ENCODE data around the gene HSBP1L1. TPM values are rescaled to one million over a fixed set of nuclear protein-coding genes. Genes with fewer than 3 reads are reported as not detected.

HSBP1L1 gene
- total RNA-seq, 1 experiment from 2014 or later: not detected

GRCh38 chr18:79945118-79946042, 19.1 kb upstream of the HSBP1L1 start:
- H3K23me2 ChIP-seq (ENCODE audit: insufficient read length, low read depth, low read length, poor library complexity, severe bottlenecking): no peaks in the 10 kb centered on the region
- DNase-seq: peak; percentile 24
- no peak overlapping the region for H3T11ph ChIP-seq (ENCODE audit: low read length)
- no peak overlapping the region for H3K4me2 ChIP-seq (ENCODE audit: insufficient read depth, insufficient read length, low read length)
- no peak overlapping the region for H3K27ac ChIP-seq (ENCODE audit: insufficient read length, low read depth, low read length)
- H3K56ac ChIP-seq (ENCODE audit: insufficient read length, low read depth, low read length): no peak overlapping the region
- no peak overlapping the region for H2AFZ ChIP-seq (ENCODE audit: low read length)
- no peak overlapping the region for H3K27ac Mint-ChIP-seq
- no peaks in the 10 kb centered on the region for H3K9me3 Mint-ChIP-seq
- H4K8ac ChIP-seq (replicated peaks; ENCODE audit: insufficient read length, low read depth, low read length): no peak overlapping the region
- H3K4me1 ChIP-seq (ENCODE audit: insufficient read depth, low read length): no peaks in the 10 kb centered on the region
- no peak overlapping the region for H2BK20ac ChIP-seq (ENCODE audit: low read depth, low read length, poor library complexity, severe bottlenecking)
- no peak overlapping the region; the same call in 1 of the 2 replicates for H3K14ac ChIP-seq (ENCODE audit: insufficient read depth, low read length)
- H4K20me1 ChIP-seq (ENCODE audit: control insufficient read depth, insufficient read depth, insufficient read length): no peaks in the 10 kb centered on the region
- H3K9me3 ChIP-seq (ENCODE audit: control insufficient read depth, low read depth, low read length): no peaks in the 10 kb centered on the region
- H3K4me1 Mint-ChIP-seq: peaks cover 8 to 24% of the 10 kb centered on the region in 2 experiments
- H2AK5ac ChIP-seq (ENCODE audit: insufficient read length, low read length): no peak overlapping the region
- no peak overlapping the region for H4K91ac ChIP-seq (ENCODE audit: insufficient read length, low read depth, low read length)
- no peak overlapping the region for H4K5ac ChIP-seq (ENCODE audit: insufficient read length, low read depth, low read length)
- no peak overlapping the region for H2BK15ac ChIP-seq (ENCODE audit: low read depth, low read length)
- H3K27me3 Mint-ChIP-seq (ENCODE audit: low read depth): peaks cover 25% of the 10 kb centered on the region
- H3K9ac ChIP-seq (ENCODE audit: extremely low read depth, insufficient read length, low read length): no peak overlapping the region
- no peaks in the 10 kb centered on the region for H3K79me2 ChIP-seq (ENCODE audit: insufficient read depth, low read length)
- H3K79me1 ChIP-seq (ENCODE audit: insufficient read depth, low read depth, low read length, poor library complexity, severe bottlenecking): no peaks in the 10 kb centered on the region
- WGBS (ENCODE audit: extremely low coverage, insufficient read length, low lambda C conversion rate): no CpG with 5 or more reads among the region's 17 CpGs
- H3K36me3 Mint-ChIP-seq (ENCODE audit: insufficient read depth in 1 of 3, low read depth in 3 of 3): peaks cover 0 to 11% (median 3%) of the 10 kb centered on the region in 3 experiments; a peak in 3 of 7 replicates
- H2BK12ac ChIP-seq (ENCODE audit: insufficient read length, low read depth, low read length): no peak overlapping the region
- H2BK5ac ChIP-seq (ENCODE audit: insufficient read length, low read length): no peak overlapping the region
- H3K4ac ChIP-seq (ENCODE audit: low read depth, low read length): no peak overlapping the region
- TF ChIP-seq CTCF (conservative IDR thresholded peaks at IDR 0.05): no peak
- no peak overlapping the region for H3K23ac ChIP-seq (ENCODE audit: insufficient read length, low read depth, low read length)
- no peak overlapping the region for H3K4me3 Mint-ChIP-seq
- H3K18ac ChIP-seq (ENCODE audit: insufficient read length, low read depth, low read length): no peak overlapping the region
- H3K27me3 ChIP-seq (ENCODE audit: insufficient read depth, low read length): peaks cover 3% of the 10 kb centered on the region; the same call in 1 of the 2 replicates
- H2BK120ac ChIP-seq (ENCODE audit: low read depth, low read length, poor library complexity, severe bottlenecking): no peak overlapping the region
